HEK293T (cell line): ENCODE data around the gene TRIP13.

Experiments
- CTCF ChIA-PET: fragments of 350-600 bp; formaldehyde crosslinking; extraction: SDS; loops from one replicate; lab custom pipeline; 2021; ENCODE audit warnings: antibody characterized with exemption, inconsistent platforms; lab: Yijun Ruan, JAX
- POLR2A ChIA-PET: fragments of 350-600 bp; formaldehyde crosslinking; extraction: SDS; loops from one replicate; lab custom pipeline; 2020; ENCODE audit warnings: antibody characterized with exemption, inconsistent platforms; lab: Yijun Ruan, JAX
- DNase-seq: peaks from one replicate; pipeline ENCODE4 v3.0.0; 2012; ENCODE audit warnings: mixed read lengths; ENCODE audit errors: extremely low spot score
- ARNT ChIP-seq: fragments of 450-650 bp; IDR thresholded peaks from 2 replicates; pipeline ENCODE4 v1.6.1; 2017; ENCODE audit warnings: mild to moderate bottlenecking
- BHLHE40 ChIP-seq: fragments of 450-650 bp; IDR thresholded peaks from 2 replicates; pipeline ENCODE4 v1.6.1; 2016; ENCODE audit warnings: mild to moderate bottlenecking, moderate library complexity, borderline replicate concordance
- CTBP1 ChIP-seq: fragments of 450-650 bp; IDR thresholded peaks from 2 replicates; pipeline ENCODE4 v1.6.1; 2016; ENCODE audit warnings: borderline replicate concordance
- ELF4 ChIP-seq: fragments of 450-650 bp; IDR thresholded peaks from 2 replicates; pipeline ENCODE4 v1.6.1; 2017; ENCODE audit warnings: antibody characterized with exemption
- FOXA1 ChIP-seq: fragments of 450-650 bp; IDR thresholded peaks from 2 replicates; pipeline ENCODE4 v1.6.1; 2016; ENCODE audit warnings: mild to moderate bottlenecking
- FOXK2 ChIP-seq: fragments of 450-650 bp; IDR thresholded peaks from 2 replicates; pipeline ENCODE4 v1.6.1; 2016; ENCODE audit warnings: mild to moderate bottlenecking
- FOXM1 ChIP-seq: fragments of 450-650 bp; IDR thresholded peaks from 2 replicates; pipeline ENCODE4 v1.6.1; 2017; ENCODE audit warnings: mild to moderate bottlenecking, borderline replicate concordance
- HDGF ChIP-seq: fragments of 450-650 bp; IDR thresholded peaks from 2 replicates; pipeline ENCODE4 v1.6.1; 2017; ENCODE audit warnings: antibody characterized with exemption, borderline replicate concordance
- L3MBTL2 ChIP-seq: fragments of 450-650 bp; conservative IDR thresholded peaks from 2 replicates; pipeline ENCODE4 v1.6.1; 2016; ENCODE audit warnings: mild to moderate bottlenecking
- LEF1 ChIP-seq: fragments of 450-650 bp; IDR thresholded peaks from 2 replicates; pipeline ENCODE4 v1.6.1; 2017; ENCODE audit warnings: mild to moderate bottlenecking, borderline replicate concordance
- NFRKB ChIP-seq: fragments of 450-650 bp; IDR thresholded peaks from 2 replicates; pipeline ENCODE4 v1.6.1; 2016; ENCODE audit warnings: mild to moderate bottlenecking, moderate library complexity
- PKNOX1 ChIP-seq: fragments of 450-650 bp; IDR thresholded peaks from 2 replicates; pipeline ENCODE4 v1.6.1; 2016
- SP1 ChIP-seq: fragments of 450-650 bp; IDR thresholded peaks from 2 replicates; pipeline ENCODE4 v1.6.1; 2017
- SUZ12 ChIP-seq: fragments of 450-650 bp; IDR thresholded peaks from 2 replicates; pipeline ENCODE4 v1.6.1; 2016; ENCODE audit warnings: mild to moderate bottlenecking
- TARDBP ChIP-seq: fragments of 450-650 bp; IDR thresholded peaks from 2 replicates; pipeline ENCODE4 v1.6.1; 2016
- ZNF384 ChIP-seq: fragments of 450-650 bp; IDR thresholded peaks from 2 replicates; pipeline ENCODE4 v1.6.1; 2016

TRIP13 gene

GRCh38 chr5:891117-891836, 1.4 kb upstream of the TRIP13 start:
- ChIA-PET POLR2A (interaction anchor here (1.3 to 3.5 kb wide), 5 partner anchors 11 to 198 kb away, joined by 3 to 28 read pairs (median 4); partner anchors contain the start of gene TPPP), CTCF (interaction anchor here (1.2 kb wide), 1 partner anchor 222 kb away, joined by 3 read pairs; no protein-coding TSS in a partner anchor)
- TF ChIP-seq L3MBTL2 = no peak
- TF ChIP-seq HDGF = no peak
- TF ChIP-seq TARDBP = no peak
- no peak for TF ChIP-seq FOXK2
- TF ChIP-seq FOXA1 = no peak
- no peak for TF ChIP-seq SP1
- TF ChIP-seq ARNT = no peak
- TF ChIP-seq PKNOX1 = no peak
- no peak for TF ChIP-seq CTBP1
- TF ChIP-seq FOXM1 = no peak
- TF ChIP-seq ZNF384 = no peak
- no peak for TF ChIP-seq NFRKB
- no peak for TF ChIP-seq LEF1
- no peak for TF ChIP-seq SUZ12
- TF ChIP-seq ELF4 = no peak
- no peak for TF ChIP-seq BHLHE40
- DNase-seq = no peak

DNA sequence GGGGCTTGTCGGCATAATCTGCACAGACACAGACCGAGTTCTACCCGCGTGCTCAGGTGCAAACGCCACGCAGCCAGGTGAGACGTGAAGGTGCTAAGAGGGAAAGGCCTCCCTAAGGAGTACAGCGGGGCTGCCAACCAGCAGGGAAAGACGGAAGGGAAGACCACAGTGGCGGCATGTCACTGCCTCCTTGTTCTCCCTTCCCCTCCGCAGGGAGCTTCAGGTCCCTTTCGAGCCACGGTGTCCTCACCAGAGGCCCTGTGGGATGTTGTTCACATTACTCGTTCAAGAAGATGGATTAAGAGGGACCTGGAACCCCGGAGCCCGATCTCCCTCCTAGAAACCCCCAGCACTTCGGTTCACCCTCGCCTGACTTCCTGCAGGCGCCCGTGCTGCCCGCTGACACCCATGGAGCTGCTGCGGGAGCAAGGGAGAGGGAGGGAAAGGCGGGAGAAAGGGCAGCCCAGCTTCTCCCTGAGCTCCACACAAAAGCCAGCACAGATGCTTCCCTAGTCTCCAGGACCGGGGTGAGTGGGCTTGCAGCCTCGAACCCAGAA, 769 bp upstream of the TRIP13 start:
- DNase-seq = peak; percentile 36
- CTCF ChIA-PET = interaction anchor here (1.2 to 2.8 kb wide), 2 partner anchors 11 to 222 kb away, joined by 3 to 12 read pairs; no protein-coding TSS in a partner anchor
- no peak for TF ChIP-seq FOXM1
- no peak for TF ChIP-seq BHLHE40
- TF ChIP-seq NFRKB = no peak
- no peak for TF ChIP-seq LEF1
- no peak for TF ChIP-seq TARDBP
- no peak for TF ChIP-seq ELF4
- TF ChIP-seq PKNOX1 = no peak
- POLR2A ChIA-PET = interaction anchor here (0.8 to 3.5 kb wide), 13 partner anchors 7 to 561 kb away, joined by 3 to 28 read pairs (median 4); partner anchors contain the start of gene TPPP

- CTCF ChIA-PET = interaction anchor here (1.0 to 2.8 kb wide), 2 partner anchors 10 to 576 kb away, joined by 3 to 12 read pairs; no protein-coding TSS in a partner anchor
These were observed 438 bp downstream of the TRIP13 start for GRCh38 chr5:893137-893506.

DNA sequence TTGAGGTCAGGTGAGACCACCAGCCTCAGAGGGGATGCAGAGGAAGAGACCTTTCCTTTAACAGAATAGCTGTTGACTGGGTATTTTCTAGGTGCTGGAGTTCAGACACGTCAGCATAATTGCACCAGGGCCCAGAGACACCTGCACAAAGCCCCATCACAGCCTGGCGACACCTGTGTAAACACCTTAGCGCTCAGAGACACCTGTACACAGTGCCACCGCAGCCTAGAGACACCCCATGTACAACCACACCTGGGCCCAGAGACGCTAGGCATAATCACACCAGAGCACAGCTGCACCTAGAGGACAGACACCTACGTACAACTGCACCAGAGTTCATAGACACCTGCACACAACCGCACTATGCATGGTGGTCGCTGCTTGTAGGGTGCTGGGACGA, 1.0 kb downstream of the TRIP13 start:
- ChIA-PET POLR2A (interaction anchor here (1.0 to 3.5 kb wide), 6 partner anchors 8 to 227 kb away, joined by 3 to 28 read pairs (median 3); no protein-coding TSS in a partner anchor), CTCF (interaction anchor here (2.8 kb wide), 1 partner anchor 9 kb away, joined by 12 read pairs; no protein-coding TSS in a partner anchor)

More at GRCh38 chr5:893137-893506, 438 bp downstream of the TRIP13 start:
- TF ChIP-seq FOXK2 = no peak
- no peak for TF ChIP-seq LEF1
- no peak for TF ChIP-seq ELF4
- no peak for TF ChIP-seq FOXM1
- TF ChIP-seq HDGF = no peak
- TF ChIP-seq PKNOX1 = no peak
- no peak for TF ChIP-seq ZNF384
- TF ChIP-seq ARNT = no peak
- TF ChIP-seq BHLHE40 = no peak
- no peak for TF ChIP-seq NFRKB
- TF ChIP-seq L3MBTL2 = no peak
- TF ChIP-seq SP1 = no peak
- POLR2A ChIA-PET = interaction anchor here (0.6 to 3.5 kb wide), 16 partner anchors 8 to 545 kb away, joined by 3 to 28 read pairs (median 3); partner anchors contain the start of gene TPPP
- DNase-seq = peak; percentile 25

More for the DNA sequence above, 1.0 kb downstream of the TRIP13 start:
- DNase-seq = no peak
- TF ChIP-seq BHLHE40 (no peak), ELF4 (no peak), PKNOX1 (no peak), FOXK2 (no peak), FOXM1 (no peak), L3MBTL2 (no peak), ARNT (no peak), ZNF384 (no peak)
